Fibroblast of skin of right biceps (primary cell): Measurements from ENCODE around the gene NDUFB2.
"Not testable (repeated sequence)": the region's sequence is repeated elsewhere in the genome, so short reads cannot be mapped to it uniquely, and the experiment has no call there.

Experiments
- DNase-seq: peaks from one replicate; pipeline ENCODE4 v3.0.0-alpha.2; 2013

Gene NDUFB2

GRCh38 chr7:140694592-140694991 lies 1.9 kb upstream of the NDUFB2 start:
- no peak for DNase-seq

- DNase-seq, result no peak
These were observed 1.1 kb upstream of the NDUFB2 start for GRCh38 chr7:140695381-140695780.

- peak; percentile 93 for DNase-seq
These were observed 356 bp upstream of the NDUFB2 start for GRCh38 chr7:140696024-140696679.

GRCh38 chr7:140697447-140698143 lies 1.1 kb downstream of the NDUFB2 start:
- DNase-seq, result no peak

- no peak for DNase-seq
These were observed 2.0 kb downstream of the NDUFB2 start for GRCh38 chr7:140698477-140698876.

- DNase-seq, result no peak
These were observed 6.3 kb downstream of the NDUFB2 start for GRCh38 chr7:140702774-140703173.

- no peak for DNase-seq
These were observed 7.7 kb downstream of the NDUFB2 start for GRCh38 chr7:140704205-140704604.

GRCh38 chr7:140707132-140707531 lies 10.6 kb downstream of the NDUFB2 start:
- no peak for DNase-seq

GRCh38 chr7:140708764-140709163 lies 12.3 kb downstream of the NDUFB2 start:
- not testable (repeated sequence) for DNase-seq

- DNase-seq, result not testable (repeated sequence)
These were observed 15.9 kb downstream of the NDUFB2 start for GRCh38 chr7:140712392-140712791.

GRCh38 chr7:140714331-140715040 lies 18.0 kb downstream of the NDUFB2 start:
- no peak for DNase-seq

- DNase-seq, result peak; percentile 37
These were observed 23.2 kb downstream of the NDUFB2 start for GRCh38 chr7:140719721-140720120.

- no peak for DNase-seq
These were observed 25.7 kb downstream of the NDUFB2 start for GRCh38 chr7:140722254-140722653.

- DNase-seq, result no peak
These were observed 26.5 kb downstream of the NDUFB2 start for GRCh38 chr7:140723006-140723405.

GRCh38 chr7:140723574-140723973 lies 27.1 kb downstream of the NDUFB2 start:
- no peak for DNase-seq

GRCh38 chr7:140724706-140725105 lies 28.2 kb downstream of the NDUFB2 start:
- no peak for DNase-seq

- DNase-seq, result peak; percentile 6
These were observed 29.8 kb downstream of the NDUFB2 start for GRCh38 chr7:140726281-140726680.

- no peak for DNase-seq
These were observed 35.9 kb downstream of the NDUFB2 start for GRCh38 chr7:140732416-140732815.

- no peak for DNase-seq
These were observed 37.6 kb downstream of the NDUFB2 start for GRCh38 chr7:140734096-140734495.

- DNase-seq, result no peak
These were observed 38.2 kb downstream of the NDUFB2 start for GRCh38 chr7:140734729-140735128.

- no peak for DNase-seq
These were observed 41.8 kb downstream of the NDUFB2 start for GRCh38 chr7:140738280-140738679.

GRCh38 chr7:140743255-140743654 lies 46.7 kb downstream of the NDUFB2 start:
- DNase-seq, result not testable (repeated sequence)

GRCh38 chr7:140744005-140744404 lies 47.5 kb downstream of the NDUFB2 start:
- no peak for DNase-seq
